ENCODE measurements around the gene HDAC11. TPM values are rescaled to one million over a fixed set of nuclear protein-coding genes. Genes with fewer than 3 reads are reported as not detected.

HDAC11 gene
- polyA plus RNA-seq, 3 donors from 2014 or later: 5.3 to 8.2 (median 5.4) TPM

DNA sequence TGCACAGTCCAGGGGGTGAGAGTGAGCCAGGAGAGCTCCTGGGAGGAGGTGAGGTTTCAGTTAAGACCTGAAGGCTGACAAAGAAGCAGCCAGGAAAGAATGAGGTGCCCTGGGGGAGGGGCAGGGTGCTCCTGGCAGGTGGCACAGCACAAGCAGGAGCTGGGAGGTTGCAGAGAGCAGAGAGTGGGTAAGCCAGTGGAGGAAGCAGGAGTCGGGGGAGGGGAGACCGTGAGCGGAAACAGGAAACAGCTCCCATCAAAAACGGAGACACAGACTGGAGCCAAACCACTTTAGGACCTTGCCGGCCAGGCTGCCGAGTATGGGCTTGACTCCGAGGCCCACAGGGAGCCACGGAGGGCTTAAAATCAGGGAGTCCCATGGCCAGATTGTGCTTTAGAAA is 56.7 kb downstream of the HDAC11 start:
- no peak overlapping the region for H3K27ac Mint-ChIP-seq
- H3K27me3 Mint-ChIP-seq (ENCODE audit: low read depth in 3 of 3): peaks cover 3 to 11% (median 7%) of the 10 kb centered on the region in 3 donors
- no peaks in the 10 kb centered on the region for H3K36me3 Mint-ChIP-seq
- H3K4me3 Mint-ChIP-seq: no peak overlapping the region
- no peaks in the 10 kb centered on the region for H3K4me1 Mint-ChIP-seq
- no peaks in the 10 kb centered on the region for H3K9me3 Mint-ChIP-seq
- DNase-seq: no peak

DNA sequence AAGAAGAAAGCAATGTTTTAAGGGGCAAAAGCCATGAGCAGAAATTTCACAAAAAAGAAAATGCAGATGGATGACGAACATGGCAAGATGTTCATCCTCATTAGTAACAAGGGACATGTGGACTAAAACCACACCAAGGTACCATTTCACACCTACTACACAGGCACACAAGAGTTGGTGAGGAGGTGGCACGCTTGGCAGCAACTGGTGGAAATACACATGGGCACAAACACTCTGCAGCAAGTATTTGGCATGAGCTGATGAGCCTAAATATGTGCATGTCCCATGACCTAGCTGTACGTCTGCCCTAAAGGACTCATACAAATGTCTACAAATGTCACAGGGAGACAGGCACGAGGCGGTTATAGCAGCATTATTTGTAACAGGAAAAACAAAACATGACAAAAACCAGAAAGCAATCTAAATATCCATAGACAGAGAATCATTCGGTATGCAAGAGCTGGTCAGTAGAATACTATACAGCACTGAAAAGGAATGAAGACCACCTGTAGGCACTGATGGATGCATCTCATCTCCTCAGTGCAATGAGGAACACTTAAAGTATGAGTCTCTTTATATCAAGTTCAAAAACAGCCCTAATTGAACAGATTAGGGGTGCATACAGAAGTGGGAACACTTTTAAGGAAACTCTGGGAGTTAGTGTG is 57.3 kb downstream of the HDAC11 start:
- Mint-ChIP-seq H3K27me3 (ENCODE audit: low read depth in 3 of 3) (peaks cover 2 to 11% (median 7%) of the 10 kb centered on the region in 3 donors), H3K27ac (no peak overlapping the region), H3K36me3 (no peaks in the 10 kb centered on the region), H3K4me3 (no peak overlapping the region), H3K4me1 (no peaks in the 10 kb centered on the region), H3K9me3 (peaks cover 0 to 4% (median 0%) of the 10 kb centered on the region in 6 donors)
- DNase-seq: no peak

DNA sequence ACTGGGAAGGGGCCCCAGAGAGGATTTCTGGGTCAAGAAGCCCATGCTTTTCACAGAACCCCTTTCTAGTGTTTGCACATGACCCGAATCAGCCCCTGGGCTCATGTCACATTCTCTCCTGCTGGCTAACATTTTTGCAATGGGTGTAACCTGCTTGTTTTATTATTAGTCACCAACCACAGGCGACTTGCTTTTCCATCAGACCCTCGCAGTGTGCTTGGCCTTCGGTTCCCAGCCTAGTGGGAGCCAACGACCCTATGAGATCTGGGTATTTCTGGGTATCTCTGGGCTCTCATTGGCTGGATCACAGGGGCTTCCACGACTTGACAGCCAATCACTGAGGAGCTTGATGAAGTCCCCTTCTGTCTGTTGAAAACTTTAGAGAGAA is 57.8 kb downstream of the HDAC11 start:
- peaks cover 0 to 6% (median 0%) of the 10 kb centered on the region in 6 donors for H3K9me3 Mint-ChIP-seq
- H3K4me3 Mint-ChIP-seq: no peak overlapping the region
- no peak for DNase-seq
- no peaks in the 10 kb centered on the region for H3K4me1 Mint-ChIP-seq
- H3K27ac Mint-ChIP-seq: no peak overlapping the region
- peaks cover 2 to 11% (median 7%) of the 10 kb centered on the region in 3 donors for H3K27me3 Mint-ChIP-seq (ENCODE audit: low read depth in 3 of 3)
- H3K36me3 Mint-ChIP-seq: no peaks in the 10 kb centered on the region

DNA sequence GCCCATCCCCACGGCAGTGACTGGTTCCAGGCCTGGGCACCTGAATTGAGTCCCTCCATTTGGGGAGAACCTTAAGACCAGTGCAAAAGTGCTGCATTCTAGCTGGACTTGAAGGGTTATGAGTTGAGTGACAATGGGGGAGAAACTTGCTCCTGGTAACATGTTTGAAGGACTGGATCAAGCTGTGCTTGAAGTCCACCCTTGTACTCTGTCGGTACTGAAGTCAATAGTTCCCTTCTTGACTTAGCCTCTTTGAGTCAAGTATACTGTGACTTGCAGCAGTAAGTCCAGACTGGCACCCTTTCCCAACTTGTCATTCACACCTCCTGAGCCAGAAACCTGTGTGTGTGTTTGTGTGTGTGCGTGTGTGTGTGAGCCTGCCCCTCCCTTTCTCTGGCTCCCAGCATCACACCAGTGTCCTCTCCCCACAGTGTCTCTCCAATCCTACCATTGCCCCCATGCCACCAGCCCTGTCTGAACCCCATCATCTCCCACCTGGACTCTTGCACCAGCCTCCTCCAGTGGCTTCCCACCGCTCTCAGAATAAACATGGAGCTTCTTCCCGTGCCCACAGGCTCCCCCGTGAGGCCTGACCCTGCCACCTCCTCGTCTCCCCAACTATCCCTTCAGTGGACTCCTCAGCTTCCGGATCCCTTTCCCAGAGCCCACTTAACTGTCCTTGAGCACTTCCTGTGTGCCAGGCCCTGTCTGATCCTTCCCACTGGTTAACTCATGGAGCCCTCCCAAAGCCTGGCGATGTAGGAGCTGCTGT is 58.6 kb downstream of the HDAC11 start:
- no peak for DNase-seq
- Mint-ChIP-seq H3K9me3 (peaks cover 0 to 6% (median 0%) of the 10 kb centered on the region in 6 donors), H3K4me3 (no peak overlapping the region), H3K36me3 (no peaks in the 10 kb centered on the region), H3K27ac (no peak overlapping the region), H3K27me3 (ENCODE audit: low read depth in 3 of 3) (peaks cover 2 to 11% (median 9%) of the 10 kb centered on the region in 3 donors), H3K4me1 (no peaks in the 10 kb centered on the region)

DNA sequence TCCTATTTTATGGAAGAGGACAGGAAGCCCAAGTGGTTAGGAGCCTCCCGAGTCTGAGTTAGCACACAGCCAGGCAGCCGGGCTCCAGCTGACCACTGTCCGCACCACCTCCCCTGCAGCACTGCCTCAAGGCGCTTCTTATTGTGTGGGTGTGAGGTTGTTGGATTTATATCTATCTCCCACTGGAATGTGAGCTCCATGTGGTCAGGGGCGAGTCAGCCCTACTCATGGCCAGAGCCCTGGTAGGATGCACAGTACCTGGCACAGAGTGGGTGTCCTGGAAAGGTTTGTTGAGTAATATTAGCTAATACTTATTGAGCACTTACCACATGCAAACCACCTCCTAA is 59.2 kb downstream of the HDAC11 start:
- Mint-ChIP-seq H3K36me3 (no peaks in the 10 kb centered on the region), H3K27me3 (ENCODE audit: low read depth in 3 of 3) (peaks cover 3 to 14% (median 9%) of the 10 kb centered on the region in 3 donors), H3K27ac (no peak overlapping the region)

DNA sequence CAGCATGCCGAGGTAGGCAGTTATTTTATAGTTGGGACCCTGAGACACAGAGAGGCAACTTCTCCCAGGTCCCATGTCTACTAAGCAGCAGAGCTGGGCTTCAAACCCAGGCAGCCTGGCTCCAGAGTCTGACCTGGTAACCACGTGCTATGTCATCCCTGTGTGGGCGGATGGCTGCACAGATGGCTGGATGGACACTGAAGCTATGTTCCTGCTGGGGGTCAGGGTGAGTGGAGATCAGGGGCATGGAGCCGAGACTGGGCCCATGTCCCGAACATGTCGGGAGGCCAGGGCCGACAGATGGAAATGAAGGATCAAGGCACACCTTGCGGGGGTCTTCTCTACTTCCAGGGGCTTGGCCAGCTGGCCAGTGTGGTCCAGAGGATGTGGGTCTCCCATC is 59.6 kb downstream of the HDAC11 start:
- no peak overlapping the region for H3K27ac Mint-ChIP-seq
- DNase-seq: no peak
- no peak overlapping the region for H3K4me3 Mint-ChIP-seq
- no peaks in the 10 kb centered on the region for H3K4me1 Mint-ChIP-seq
- peaks cover 0 to 6% (median 0%) of the 10 kb centered on the region in 6 donors for H3K9me3 Mint-ChIP-seq
- H3K27me3 Mint-ChIP-seq (ENCODE audit: low read depth in 3 of 3): peaks cover 3 to 16% (median 9%) of the 10 kb centered on the region in 3 donors
- no peaks in the 10 kb centered on the region for H3K36me3 Mint-ChIP-seq

More for the DNA sequence above, 59.2 kb downstream of the HDAC11 start:
- H3K4me1 Mint-ChIP-seq: no peaks in the 10 kb centered on the region
- DNase-seq: no peak
- H3K4me3 Mint-ChIP-seq: no peak overlapping the region
- peaks cover 0 to 6% (median 0%) of the 10 kb centered on the region in 6 donors for H3K9me3 Mint-ChIP-seq

DNA sequence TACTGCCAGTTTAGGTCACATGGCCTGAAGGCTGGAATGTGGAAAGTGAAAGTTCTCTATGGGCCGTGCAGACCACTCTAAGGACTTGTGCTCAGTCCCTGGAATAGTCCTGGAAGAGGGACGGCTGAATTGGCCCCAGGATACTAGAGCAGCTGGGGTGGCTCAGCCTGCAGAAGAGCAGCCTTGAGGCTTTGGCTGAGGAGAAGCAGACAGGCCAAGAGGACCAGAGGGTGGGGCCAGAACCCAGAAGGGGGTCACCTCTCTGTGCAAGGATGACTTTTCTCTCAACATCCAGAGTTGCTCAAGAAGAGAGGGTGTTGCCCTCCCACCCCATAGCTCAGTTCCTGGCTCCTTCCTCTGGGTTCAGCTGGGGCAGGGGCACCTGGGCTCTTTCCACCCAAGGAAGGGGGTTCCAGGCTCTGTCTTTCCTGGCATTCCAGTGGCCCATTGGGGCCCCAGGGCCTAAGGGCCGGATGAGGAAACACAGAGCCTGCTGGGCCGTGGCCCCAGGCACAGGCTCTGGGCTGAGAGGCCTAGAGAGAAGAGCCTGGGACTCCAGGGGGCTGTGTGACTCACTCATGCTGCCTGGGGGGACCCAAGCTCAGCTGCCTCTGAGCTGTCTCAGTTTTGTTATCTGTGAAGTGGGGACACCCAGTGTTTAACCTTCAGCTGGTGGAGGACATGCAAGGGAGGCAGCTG is 60.3 kb downstream of the HDAC11 start:
- H3K27ac Mint-ChIP-seq: no peak overlapping the region
- peaks cover 4 to 16% (median 9%) of the 10 kb centered on the region in 3 donors for H3K27me3 Mint-ChIP-seq (ENCODE audit: low read depth in 3 of 3)
- H3K36me3 Mint-ChIP-seq: no peaks in the 10 kb centered on the region
- peaks cover 0 to 6% (median 0%) of the 10 kb centered on the region in 6 donors for H3K9me3 Mint-ChIP-seq
- no peak for DNase-seq
- H3K4me1 Mint-ChIP-seq: no peaks in the 10 kb centered on the region
- no peak overlapping the region for H3K4me3 Mint-ChIP-seq

DNA sequence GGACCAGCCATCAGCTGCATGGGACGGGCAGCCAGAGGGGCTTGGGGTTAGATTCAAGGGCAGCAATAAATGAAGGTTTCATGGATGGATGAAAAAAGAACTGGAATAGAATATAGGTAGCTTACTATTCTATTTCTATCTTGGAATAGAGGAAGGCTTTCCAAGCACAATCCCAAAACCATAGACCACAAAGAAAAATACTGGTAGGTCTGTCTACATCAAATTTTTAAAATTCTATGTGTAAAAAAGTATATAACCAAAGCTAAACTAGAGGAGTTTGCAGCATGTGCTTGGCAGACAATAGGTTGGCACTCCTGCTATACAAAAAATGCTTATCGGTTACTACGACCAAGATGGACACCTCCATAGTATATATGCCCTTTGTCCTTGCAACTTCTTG is 61.6 kb downstream of the HDAC11 start:
- H3K27ac Mint-ChIP-seq: no peak overlapping the region
- H3K9me3 Mint-ChIP-seq: peaks cover 0 to 6% (median 0%) of the 10 kb centered on the region in 6 donors
- DNase-seq: no peak
- no peak overlapping the region for H3K4me3 Mint-ChIP-seq
- no peaks in the 10 kb centered on the region for H3K4me1 Mint-ChIP-seq
- H3K36me3 Mint-ChIP-seq: no peaks in the 10 kb centered on the region
- H3K27me3 Mint-ChIP-seq (ENCODE audit: low read depth in 3 of 3): peaks cover 4 to 15% (median 9%) of the 10 kb centered on the region in 3 donors

DNA sequence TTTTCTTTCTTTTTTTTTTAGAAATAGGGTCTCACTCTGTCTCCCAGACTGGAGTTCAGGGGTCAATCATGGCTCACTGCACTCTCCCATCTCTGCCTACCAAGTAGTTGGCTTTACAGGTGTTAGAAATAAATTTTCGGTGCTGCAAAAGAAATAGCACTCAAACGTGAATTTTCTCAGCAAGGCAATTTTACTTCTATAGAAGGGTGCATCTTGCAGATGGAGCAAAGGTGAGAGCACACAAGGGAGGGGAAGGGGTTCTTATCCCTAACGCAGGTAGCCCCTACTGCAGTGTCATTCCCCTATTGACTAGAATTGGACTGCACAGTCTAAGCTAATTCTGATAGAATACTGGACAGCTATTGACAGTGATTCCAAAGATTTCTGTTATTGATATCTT is 62.0 kb downstream of the HDAC11 start:
- H3K36me3 Mint-ChIP-seq: no peaks in the 10 kb centered on the region
- H3K27ac Mint-ChIP-seq: no peak overlapping the region

DNA sequence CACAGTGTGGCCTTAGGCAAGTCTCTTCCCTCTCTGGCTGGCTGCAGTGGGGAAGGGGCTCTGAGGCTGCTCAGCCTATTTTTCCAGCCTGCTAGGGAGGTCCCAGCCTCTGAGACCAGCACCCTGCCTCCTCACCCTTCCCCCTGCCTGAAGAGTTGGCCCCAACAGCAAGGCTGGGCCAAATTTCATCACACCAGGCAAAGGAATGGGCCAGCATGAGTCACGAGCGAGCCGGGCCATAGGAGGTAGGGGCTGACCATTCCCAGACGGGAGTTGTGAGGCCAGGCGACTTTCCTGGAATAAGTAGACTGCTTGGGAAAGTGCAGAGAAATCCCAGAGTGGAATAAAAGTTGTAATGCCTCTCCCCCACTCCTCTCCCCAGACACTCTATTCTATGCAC is 63.1 kb downstream of the HDAC11 start:
- peaks cover 5 to 20% (median 7%) of the 10 kb centered on the region in 3 donors for H3K27me3 Mint-ChIP-seq (ENCODE audit: low read depth in 3 of 3)
- H3K9me3 Mint-ChIP-seq: peaks cover 0 to 6% (median 0%) of the 10 kb centered on the region in 6 donors
- no peak overlapping the region for H3K27ac Mint-ChIP-seq
- no peak for DNase-seq
- no peaks in the 10 kb centered on the region for H3K36me3 Mint-ChIP-seq
- peaks cover 4 to 10% of the 10 kb centered on the region in 2 donors for H3K4me1 Mint-ChIP-seq
- no peak overlapping the region for H3K4me3 Mint-ChIP-seq

More for the DNA sequence above, 62.0 kb downstream of the HDAC11 start:
- Mint-ChIP-seq H3K4me1 (no peaks in the 10 kb centered on the region), H3K27me3 (ENCODE audit: low read depth in 3 of 3) (peaks cover 4 to 13% (median 7%) of the 10 kb centered on the region in 3 donors), H3K9me3 (peaks cover 0 to 6% (median 0%) of the 10 kb centered on the region in 6 donors), H3K4me3 (no peak overlapping the region)
- no peak for DNase-seq

DNA sequence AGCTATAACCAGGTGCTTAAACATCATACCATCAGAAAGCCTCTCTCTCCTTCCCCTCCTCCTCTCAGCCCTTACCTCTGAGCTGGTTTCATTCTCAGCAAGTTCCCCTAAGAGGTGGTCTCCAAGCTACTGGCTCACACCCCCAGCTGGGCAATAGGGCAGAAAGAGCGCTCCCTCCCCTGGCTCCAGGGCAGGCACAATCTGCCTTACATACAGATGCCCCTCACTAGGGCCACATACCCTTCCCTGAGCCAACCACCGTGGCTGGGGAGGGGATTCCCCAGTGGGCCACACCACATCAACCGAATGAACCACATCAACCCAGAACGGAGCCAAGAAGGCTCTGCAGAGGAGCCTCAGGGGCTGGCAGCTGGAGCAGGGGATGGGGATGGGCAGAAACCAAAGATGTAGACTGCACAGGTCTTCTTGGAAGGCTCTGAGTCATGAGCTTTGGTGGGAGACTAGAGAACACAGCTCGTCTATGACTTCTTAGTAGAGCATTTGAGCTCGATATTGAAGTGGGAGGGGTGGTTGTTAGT is 64.3 kb downstream of the HDAC11 start:
- Mint-ChIP-seq H3K36me3 (no peaks in the 10 kb centered on the region), H3K9me3 (peaks cover 0 to 6% (median 0%) of the 10 kb centered on the region in 6 donors), H3K27ac (no peak overlapping the region), H3K27me3 (ENCODE audit: low read depth in 3 of 3) (peaks cover 6 to 17% (median 7%) of the 10 kb centered on the region in 3 donors), H3K4me3 (no peak overlapping the region), H3K4me1 (peaks cover 7 to 12% of the 10 kb centered on the region in 2 donors)
- DNase-seq: peak in 1 of 3 donors; percentile 18

DNA sequence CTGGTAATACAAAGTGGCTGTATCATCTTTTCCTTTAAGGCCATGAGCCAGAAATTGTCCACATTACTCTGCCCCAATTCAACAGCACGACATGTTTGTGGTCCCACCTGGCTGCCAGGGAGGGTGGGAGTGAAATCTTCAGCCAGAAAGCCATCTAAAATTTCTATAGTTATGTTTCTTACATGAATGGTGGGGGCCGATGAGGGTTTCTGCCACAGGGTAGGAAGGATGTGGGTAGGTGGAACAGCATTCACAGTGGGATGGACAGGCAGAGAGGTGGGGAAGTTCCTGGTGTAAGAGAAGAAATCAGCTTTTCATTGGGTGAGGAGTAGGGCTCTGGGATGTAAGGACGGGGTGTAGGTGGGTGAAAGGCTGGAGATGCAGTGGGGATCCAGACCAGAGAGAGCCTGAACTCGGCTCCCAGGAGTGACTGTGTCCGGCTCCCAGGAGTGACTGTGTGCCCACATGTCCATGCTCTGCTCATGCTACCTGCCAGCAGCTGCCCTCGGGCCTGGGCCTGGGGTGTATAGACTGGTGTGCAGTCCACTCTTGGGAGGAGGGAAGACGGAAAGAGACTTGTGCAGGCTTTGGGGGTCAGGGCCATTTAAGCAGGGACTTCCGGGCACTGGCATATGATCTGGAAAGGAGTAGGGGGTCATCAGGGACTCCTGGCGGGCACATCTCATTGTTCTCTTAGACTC is 65.0 kb downstream of the HDAC11 start:
- no peak for DNase-seq
- Mint-ChIP-seq H3K4me1 (peaks cover 12 to 18% of the 10 kb centered on the region in 2 donors), H3K36me3 (no peaks in the 10 kb centered on the region), H3K9me3 (peaks cover 0 to 8% (median 0%) of the 10 kb centered on the region in 6 donors), H3K4me3 (no peak overlapping the region), H3K27me3 (ENCODE audit: low read depth in 3 of 3) (peaks cover 7 to 16% (median 9%) of the 10 kb centered on the region in 3 donors), H3K27ac (peak overlapping the region in 1 of 6 donors; percentile 1)

DNA sequence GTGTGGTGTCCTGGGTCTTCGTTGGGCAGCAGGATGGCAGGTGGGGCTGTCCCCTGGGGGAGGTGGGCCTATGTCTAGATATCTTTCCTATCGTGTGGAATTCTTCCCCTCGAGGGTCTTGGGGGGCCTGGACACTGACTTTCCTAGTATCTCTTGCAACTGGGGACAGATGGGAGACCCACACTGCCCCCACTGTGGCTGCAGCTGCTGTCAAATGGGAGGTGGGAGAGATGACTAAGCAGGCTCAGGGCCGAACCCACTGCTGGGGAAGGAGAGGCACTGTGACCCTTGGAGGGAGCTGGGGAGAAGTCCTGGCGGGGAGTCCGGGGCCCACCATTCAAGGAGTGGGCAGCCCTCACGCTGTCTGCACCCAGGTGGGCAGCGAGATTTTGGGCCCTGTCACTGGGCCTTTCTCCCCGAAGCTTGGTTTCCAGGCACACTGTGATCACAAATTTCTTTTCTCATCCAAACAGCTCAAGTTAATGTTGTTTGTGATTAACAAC is 65.9 kb downstream of the HDAC11 start:
- no peak overlapping the region for H3K4me3 Mint-ChIP-seq
- DNase-seq: no peak

More for the DNA sequence above, 65.9 kb downstream of the HDAC11 start:
- no peaks in the 10 kb centered on the region for H3K36me3 Mint-ChIP-seq
- peaks cover 7 to 16% (median 9%) of the 10 kb centered on the region in 3 donors for H3K27me3 Mint-ChIP-seq (ENCODE audit: low read depth in 3 of 3)
- H3K9me3 Mint-ChIP-seq: peaks cover 0 to 8% (median 0%) of the 10 kb centered on the region in 6 donors
- no peak overlapping the region for H3K27ac Mint-ChIP-seq
- H3K4me1 Mint-ChIP-seq: peaks cover 12 to 18% of the 10 kb centered on the region in 2 donors

All from immature natural killer cell (primary cell).